HG02759 (cell line): ENCODE measurements around the gene DBI.
A peak's percentile ranks its signal among the peaks of the same experiment; 100 is the strongest.
"Not testable (repeated sequence)": the region's sequence is repeated elsewhere in the genome, so short reads cannot be mapped to it uniquely, and the experiment has no call there.

Source experiments
- ATAC-seq: cut with Tn5 transposase; IDR thresholded peaks from one replicate; pipeline ENCODE4 v1.9.1; 2021; ENCODE audit warnings: mild to moderate bottlenecking, moderate library complexity; ENCODE audit not compliant: unreplicated experiment

DBI gene

DNA sequence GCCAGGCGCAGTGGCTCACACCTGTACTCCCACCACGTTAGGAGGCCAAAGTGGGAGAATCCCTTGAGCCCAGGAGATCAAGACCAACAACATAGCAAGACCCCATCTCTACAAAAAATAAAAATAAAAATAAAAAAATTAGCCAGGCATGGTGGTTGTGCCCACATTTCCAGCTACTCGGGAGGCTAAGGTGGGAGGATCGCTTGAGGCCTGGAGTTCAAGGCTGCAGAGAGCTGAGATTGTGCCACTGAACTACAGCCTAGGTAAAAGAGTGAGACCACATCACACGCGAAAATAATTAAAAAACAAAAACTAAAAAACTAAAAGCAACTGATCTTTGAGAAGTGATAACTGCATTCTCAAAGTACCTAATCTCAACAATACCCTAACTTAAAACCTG, 2.0 kb upstream of the DBI start:
- no peak for ATAC-seq

- no peak for ATAC-seq
Measured at GRCh38 chr2:119365436-119365835, 1.3 kb upstream of the DBI start.

DNA sequence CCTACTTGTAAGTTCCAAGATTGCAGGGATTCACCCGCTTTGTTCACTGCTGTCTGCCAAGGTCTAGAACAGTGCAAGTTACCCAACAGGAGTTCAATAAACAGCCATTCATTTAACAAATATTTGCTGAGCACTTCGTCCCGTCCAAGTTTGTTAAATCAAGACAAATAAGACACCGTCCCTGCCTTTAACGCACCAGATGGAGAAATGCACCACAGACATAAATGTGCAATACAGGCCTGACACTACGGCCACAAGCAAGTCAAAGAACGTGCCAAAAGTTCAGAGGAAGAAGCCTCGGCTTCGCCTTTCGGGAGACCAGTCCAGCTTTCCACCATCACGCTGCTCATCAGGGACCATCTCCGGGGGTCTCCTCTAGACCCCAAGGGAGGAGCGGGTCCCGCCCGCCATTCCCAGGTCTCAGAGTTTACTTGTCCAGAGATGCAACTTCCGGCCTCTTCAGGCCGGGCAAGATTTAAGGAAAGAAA, 572 bp upstream of the DBI start:
- ATAC-seq = peak; percentile 3

DNA sequence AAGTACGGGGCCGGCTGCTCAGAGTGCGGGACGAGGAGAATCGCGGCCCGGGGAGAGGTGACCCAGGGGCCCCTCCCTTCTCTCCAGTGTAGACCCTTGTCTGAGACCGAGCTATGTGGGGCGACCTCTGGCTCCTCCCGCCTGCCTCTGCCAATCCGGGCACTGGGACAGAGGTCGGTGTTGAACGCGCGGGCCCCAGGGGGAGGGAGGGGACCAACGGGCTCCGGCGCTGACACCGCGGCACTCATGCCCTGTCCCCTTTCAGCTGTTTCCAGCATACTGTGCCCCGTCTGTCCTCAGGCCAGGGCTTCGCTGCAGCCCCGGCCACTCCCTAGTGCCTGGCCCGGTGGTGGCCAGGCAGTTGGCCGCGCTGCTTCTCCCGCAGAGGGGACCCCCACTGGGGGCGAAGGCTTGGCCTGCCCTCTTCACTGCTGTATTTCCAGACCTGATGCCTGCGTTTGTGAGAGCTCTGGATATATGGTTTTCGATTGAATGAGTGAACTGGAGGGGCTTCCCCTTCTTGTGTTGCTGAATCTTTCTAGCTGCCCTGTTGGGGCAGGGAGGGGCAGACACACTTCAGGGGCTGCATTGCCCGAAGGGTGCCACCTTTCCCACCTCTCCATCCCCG, 809 bp downstream of the DBI start:
- peak; percentile 38 for ATAC-seq

- ATAC-seq = no peak
Measured at GRCh38 chr2:119369845-119370244, 3.1 kb downstream of the DBI start.

GRCh38 chr2:119371111-119371510, 4.3 kb downstream of the DBI start:
- ATAC-seq = no peak

DNA sequence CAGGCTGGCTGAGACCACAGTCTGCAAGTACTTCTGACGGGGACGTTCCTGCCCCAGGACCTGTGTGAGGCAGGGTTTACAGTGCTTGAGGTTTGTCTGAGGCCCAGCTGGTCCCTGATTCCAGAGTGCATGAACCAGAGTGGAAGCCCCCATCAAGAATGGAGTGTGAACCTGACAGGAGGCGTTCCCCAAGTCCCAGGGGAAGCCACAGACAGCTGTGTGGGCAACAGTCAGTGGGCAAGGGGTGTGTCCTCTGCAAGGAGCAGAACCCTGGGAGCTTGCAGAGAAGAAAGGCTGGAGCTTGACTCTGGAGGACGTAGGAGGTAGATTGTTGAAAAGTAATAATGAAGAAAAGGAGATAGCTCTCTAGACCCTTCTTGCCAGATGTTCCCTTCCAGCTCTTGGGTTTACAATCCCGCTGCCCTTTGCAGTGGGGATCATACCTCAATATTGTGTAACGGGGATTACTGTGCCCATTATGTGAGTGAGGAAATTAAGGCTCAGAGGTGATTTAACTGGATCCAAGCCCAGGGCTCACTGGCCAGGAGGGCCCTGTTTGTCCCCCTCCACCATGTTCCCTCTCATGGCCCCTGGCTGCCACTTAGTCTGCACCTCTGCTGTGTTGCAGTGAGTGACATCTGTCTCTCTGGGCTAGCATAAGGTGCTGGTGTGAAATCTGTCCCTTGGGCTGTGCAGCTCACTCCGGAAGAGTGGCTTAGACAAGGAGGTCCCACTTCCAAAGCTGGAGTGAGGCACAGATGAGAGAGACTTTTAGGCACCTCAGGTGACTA, 6.2 kb downstream of the DBI start:
- ATAC-seq = no peak

GRCh38 chr2:119373907-119374745, 7.3 kb downstream of the DBI start:
- not testable (repeated sequence) for ATAC-seq

DNA sequence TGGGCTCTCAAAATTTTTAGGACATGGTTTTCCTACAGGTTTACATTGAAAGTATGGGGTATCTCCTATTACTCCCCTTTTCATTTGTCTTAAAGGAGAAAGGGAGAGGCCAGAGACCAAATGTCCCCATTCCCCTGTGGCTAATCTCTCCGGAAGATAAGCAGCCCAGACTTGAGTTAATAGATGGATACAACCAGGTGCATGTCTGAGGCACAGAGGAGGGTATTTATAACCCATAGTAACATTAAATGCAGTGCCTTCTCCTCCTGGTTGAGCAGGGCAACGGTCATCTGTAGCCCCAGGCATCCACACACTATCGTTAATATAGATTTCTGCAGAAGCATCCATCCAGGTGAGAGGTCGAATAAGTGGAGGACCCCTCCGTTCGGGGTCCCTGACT, 9.6 kb downstream of the DBI start:
- not testable (repeated sequence) for ATAC-seq

- ATAC-seq = no peak
Measured at GRCh38 chr2:119376810-119377209, 10.0 kb downstream of the DBI start.

DNA sequence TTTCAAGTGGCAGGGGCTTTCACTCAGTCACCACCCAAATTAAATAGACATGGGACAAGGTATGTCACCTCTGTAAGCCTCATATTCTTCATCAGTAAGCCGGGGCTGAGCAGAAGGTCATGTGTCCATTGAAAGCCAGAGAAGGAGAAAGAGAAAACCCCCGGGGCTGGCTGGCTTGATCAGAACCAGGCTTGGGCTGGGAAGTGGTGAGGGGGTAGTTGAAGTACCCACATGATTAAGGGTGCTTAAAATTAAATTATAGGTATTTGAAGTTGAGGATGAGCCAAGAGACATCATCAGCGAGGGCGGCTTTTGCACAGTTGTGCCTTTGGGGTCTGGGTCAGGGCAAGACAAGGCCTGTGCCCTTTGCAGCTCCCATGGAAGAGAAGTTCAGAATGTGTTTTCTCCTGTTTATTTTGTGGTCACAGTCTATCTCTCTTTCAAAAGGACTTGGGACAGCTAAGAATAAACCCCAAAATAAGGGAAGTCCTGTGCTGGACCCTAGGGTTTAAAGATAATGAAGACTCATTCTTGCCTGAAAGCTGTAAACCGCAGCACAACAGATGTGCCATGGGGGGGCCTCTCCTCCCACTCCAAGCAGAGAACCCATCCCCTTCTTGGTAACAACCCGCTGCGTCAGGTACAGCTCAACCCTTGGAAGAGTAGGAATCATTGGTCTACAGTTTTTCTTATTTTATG, 10.7 kb downstream of the DBI start:
- no peak for ATAC-seq

GRCh38 chr2:119377993-119378345, 11.2 kb downstream of the DBI start:
- no peak for ATAC-seq

DNA sequence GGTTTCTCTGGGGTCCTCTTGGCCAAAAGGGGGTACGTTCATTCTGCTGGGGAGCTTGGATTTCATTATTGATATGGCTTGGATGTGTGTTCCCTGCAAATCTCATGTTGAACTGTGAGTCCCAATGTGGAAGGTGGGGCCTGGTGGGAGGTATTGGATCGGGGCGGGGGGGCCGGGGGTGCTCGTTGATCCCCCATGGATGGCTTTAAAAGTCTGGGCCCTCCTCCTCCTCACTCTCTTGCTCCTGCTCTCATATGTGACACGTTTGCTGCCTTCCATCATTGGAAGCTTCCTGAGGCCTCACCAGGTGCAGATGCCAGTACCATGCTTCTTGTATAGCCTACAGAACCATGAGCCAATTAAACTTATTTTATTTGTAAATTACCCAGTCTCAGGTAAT, 11.8 kb downstream of the DBI start:
- no peak for ATAC-seq

- ATAC-seq = no peak
Measured at GRCh38 chr2:119383410-119384140, 16.8 kb downstream of the DBI start.

- ATAC-seq = no peak
Measured at GRCh38 chr2:119384971-119385370, 18.2 kb downstream of the DBI start.

DNA sequence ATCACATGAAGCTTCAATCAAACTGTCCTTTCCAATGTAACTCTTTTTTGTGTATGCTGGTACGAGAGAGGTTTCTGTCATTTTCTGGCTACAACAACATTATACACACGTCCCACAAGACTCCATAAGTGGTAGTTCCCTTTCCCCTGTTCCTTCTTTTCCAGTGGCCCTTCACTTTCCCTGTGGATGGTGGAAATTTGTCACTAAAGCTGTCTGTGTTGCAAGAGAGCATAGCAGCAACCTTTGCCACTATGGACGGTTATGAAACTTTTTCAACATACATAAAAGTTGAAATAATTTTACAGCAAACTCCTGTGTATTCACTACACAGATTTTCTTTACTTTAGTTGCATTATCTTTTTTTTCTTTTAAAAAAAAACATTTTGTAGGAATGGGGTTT, 18.7 kb downstream of the DBI start:
- ATAC-seq = no peak

DNA sequence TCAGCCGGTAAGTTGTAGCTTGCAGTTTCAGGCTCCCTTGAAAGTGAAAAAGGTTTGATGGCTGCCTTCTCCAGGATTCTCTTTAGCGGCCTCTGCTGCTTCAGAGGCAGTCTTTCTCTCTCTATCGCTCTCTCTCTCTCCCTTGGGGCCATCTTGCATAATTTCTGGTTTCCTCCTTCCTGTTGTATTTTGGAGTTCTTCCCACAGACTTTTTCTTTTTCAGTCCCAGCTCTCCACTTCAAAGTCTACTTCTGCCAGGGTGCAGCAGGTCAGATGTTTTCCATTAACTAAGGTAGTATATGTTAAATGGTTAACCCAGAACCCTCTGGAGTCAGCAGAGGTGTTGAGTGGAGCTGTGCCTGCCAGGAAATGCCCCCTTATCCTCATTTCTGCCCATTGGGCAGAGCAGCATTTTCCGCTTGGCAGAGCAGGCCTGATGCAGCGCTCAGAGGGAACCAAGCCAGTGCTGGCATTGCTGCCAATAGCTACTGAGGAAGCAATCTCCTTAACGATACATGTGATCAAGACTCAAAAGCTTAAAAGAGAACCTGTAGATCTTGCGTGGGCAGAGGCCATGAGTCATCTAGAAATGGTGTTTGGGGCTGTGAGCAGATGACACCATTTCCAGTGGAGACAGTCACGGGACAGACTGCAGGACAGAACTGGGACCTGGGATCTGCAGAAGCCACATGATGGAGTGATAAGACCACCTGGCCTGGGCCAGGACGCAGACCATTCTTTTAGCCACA, 20.8 kb downstream of the DBI start:
- peak; percentile 82 for ATAC-seq

DNA sequence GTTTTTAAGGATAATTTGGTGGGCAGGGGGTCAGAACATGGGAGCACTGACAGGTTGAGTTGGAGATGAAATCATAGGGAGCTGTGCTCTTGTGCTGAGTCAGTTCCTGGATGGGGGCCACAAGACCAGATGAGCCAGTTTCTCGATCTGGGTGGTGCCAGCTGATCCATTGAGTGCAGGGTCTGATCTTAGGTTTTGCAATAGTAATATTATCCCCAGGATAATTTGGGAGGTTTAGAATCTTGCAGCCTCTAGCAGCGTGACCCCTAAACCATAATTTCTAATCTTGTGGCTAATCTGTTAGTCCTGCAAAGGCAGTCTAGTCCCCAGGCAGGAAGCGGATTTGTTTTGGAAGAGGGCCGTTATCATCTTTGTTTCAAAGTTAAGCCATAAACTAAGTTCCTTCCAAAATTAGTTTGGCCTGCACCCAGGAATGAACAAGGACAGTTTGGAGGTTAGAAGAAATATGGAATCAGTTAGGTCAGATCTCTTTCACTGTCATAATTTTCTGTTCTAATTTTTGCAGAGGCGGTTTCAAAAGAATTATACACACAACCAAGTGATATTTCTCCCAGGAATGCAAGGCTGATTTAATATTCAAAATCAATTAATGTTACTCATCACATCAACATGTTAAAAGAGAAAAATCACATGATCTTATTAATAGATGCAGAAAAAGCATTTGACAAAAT, 23.0 kb downstream of the DBI start:
- ATAC-seq = no peak
